ENCODE data around the gene GATA2. TPM values are rescaled to one million over a fixed set of nuclear protein-coding genes. Genes with fewer than 3 reads are reported as not detected.
A peak's percentile ranks its signal among the peaks of the same experiment; 100 is the strongest.

GATA2 gene
- total and polyA plus RNA-seq, 2 experiments from 2014 or later, result 0.52 to 0.83 TPM

DNA sequence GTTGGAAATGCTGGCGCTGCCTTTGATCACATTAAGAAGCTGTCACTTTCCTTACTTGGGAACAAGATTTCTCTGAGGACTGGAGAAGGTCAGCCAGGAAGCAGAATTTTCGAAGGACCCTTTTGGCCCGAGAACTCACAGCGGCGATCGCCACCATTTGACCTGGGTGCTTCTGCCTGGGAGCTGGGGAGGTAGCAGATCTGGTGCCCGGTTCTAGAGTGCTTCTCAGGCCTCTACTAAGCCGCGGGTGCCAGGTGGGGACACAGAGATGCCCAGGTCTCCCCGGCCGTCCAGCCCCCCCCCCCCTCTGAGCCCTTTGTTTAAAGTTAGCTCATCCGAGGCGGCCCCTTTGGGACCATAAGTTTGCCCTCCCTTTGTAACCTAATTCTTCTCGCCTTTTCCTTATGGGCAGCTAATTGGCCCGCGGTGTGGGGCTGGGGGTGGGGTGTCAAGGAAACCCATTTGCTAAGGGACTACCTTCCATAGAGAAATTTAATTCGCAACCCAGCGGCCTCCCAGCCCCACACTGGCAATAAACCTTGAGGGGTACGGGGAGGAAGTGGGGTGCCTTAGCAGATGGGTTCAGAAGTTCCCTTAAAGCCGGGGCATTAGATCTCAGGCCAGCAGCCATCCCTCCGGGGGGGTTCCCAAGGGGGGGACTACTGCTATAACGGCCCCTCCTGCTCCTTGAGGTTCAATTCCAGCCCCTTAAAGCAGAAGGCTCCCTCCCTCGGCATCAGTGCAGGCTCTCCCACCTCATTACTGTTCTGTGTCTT lies 1.9 kb downstream of the GATA2 start (continued):
- TF ChIP-seq, protein P1, sequence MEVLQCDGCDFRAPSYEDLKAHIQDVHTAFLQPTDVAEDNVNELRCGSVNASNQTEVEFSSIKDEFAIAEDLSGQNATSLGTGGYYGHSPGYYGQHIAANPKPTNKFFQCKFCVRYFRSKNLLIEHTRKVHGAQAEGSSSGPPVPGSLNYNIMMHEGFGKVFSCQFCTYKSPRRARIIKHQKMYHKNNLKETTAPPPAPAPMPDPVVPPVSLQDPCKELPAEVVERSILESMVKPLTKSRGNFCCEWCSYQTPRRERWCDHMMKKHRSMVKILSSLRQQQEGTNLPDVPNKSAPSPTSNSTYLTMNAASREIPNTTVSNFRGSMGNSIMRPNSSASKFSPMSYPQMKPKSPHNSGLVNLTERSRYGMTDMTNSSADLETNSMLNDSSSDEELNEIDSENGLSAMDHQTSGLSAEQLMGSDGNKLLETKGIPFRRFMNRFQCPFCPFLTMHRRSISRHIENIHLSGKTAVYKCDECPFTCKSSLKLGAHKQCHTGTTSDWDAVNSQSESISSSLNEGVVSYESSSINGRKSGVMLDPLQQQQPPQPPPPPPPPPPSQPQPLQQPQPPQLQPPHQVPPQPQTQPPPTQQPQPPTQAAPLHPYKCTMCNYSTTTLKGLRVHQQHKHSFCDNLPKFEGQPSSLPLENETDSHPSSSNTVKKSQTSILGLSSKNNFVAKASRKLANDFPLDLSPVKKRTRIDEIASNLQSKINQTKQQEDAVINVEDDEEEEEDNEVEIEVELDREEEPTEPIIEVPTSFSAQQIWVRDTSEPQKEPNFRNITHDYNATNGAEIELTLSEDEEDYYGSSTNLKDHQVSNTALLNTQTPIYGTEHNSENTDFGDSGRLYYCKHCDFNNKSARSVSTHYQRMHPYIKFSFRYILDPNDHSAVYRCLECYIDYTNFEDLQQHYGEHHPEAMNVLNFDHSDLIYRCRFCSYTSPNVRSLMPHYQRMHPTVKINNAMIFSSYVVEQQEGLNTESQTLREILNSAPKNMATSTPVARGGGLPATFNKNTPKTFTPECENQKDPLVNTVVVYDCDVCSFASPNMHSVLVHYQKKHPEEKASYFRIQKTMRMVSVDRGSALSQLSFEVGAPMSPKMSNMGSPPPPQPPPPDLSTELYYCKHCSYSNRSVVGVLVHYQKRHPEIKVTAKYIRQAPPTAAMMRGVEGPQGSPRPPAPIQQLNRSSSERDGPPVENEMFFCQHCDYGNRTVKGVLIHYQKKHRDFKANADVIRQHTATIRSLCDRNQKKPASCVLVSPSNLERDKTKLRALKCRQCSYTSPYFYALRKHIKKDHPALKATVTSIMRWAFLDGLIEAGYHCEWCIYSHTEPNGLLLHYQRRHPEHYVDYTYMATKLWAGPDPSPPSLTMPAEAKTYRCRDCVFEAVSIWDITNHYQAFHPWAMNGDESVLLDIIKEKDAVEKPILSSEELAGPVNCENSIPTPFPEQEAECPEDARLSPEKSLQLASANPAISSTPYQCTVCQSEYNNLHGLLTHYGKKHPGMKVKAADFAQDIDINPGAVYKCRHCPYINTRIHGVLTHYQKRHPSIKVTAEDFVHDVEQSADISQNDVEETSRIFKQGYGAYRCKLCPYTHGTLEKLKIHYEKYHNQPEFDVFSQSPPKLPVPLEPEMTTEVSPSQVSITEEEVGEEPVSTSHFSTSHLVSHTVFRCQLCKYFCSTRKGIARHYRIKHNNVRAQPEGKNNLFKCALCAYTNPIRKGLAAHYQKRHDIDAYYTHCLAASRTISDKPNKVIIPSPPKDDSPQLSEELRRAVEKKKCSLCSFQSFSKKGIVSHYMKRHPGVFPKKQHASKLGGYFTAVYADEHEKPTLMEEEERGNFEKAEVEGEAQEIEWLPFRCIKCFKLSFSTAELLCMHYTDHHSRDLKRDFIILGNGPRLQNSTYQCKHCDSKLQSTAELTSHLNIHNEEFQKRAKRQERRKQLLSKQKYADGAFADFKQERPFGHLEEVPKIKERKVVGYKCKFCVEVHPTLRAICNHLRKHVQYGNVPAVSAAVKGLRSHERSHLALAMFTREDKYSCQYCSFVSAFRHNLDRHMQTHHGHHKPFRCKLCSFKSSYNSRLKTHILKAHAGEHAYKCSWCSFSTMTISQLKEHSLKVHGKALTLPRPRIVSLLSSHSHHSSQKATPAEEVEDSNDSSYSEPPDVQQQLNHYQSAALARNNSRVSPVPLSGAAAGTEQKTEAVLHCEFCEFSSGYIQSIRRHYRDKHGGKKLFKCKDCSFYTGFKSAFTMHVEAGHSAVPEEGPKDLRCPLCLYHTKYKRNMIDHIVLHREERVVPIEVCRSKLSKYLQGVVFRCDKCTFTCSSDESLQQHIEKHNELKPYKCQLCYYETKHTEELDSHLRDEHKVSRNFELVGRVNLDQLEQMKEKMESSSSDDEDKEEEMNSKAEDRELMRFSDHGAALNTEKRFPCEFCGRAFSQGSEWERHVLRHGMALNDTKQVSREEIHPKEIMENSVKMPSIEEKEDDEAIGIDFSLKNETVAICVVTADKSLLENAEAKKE (CRISPR knock-in tag; IDR thresholded peaks at IDR 0.05), result no peak

DNA sequence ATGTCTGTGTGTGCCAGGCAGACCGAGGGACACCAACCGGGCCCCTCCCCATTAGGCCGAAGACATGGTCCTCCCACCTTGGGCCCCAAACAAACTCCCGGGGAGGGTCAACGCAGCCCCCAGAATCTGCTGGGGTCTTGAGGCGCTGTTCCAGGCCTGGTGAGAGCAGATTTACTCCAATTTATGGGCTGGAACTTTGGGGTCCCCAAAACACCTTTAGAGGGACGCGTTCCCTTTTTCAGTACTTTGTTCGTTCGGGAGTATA lies 2.4 kb downstream of the GATA2 start:
- H3F3A ChIP-seq (replicated peaks; ENCODE audit: low read depth), result 0 out of 2 replicates have a peak, but pooled peaks cover 13% of the 10 kb centered on the region
- Mint-ChIP-seq H3K4me1 (peaks cover 35% of the 10 kb centered on the region), H3K27ac (no peak overlapping the region), H3K36me3 (ENCODE audit: low read depth) (no peaks in the 10 kb centered on the region; the same call in 2 of the 3 replicates), H3K27me3 (ENCODE audit: insufficient read depth, low read depth, poor library complexity) (peaks cover 96% of the 10 kb centered on the region), H3K4me3 (peak overlapping the region; percentile 30; the same call in 1 of the 3 replicates), H3K9me3 (no peaks in the 10 kb centered on the region; the same call in 2 of the 3 replicates)
- H2AFZ ChIP-seq, result peak overlapping the region; percentile 94
- no peak overlapping the region for H3K27ac ChIP-seq (ENCODE audit: low read depth)
- peaks cover 7% of the 10 kb centered on the region for H4K20me1 ChIP-seq (replicated peaks; ENCODE audit: insufficient read depth)
- H3K9me2 ChIP-seq (ENCODE audit: insufficient read depth), result no peaks in the 10 kb centered on the region
- no peaks in the 10 kb centered on the region for H3K79me2 ChIP-seq (replicated peaks; ENCODE audit: insufficient read depth)
- H3K36me3 ChIP-seq (ENCODE audit: insufficient read depth), result no peaks in the 10 kb centered on the region
- peak overlapping the region; percentile 90 for H3K4me2 ChIP-seq
- H3K4me1 ChIP-seq (ENCODE audit: insufficient read depth), result peaks cover 50% of the 10 kb centered on the region
- H3K4me3 ChIP-seq, result peak overlapping the region; percentile 72
- ATAC-seq (no peak), DNase-seq (ENCODE audit: low spot score) (no peak)
- H3K27me3 ChIP-seq (ENCODE audit: insufficient read depth), result peaks cover 100% of the 10 kb centered on the region
- TF ChIP-seq STAT1 (IDR thresholded peaks at IDR 0.05; ENCODE audit: unreplicated experiment) (no peak), EZH2phosphoT487 (IDR thresholded peaks at IDR 0.05; ENCODE audit: unreplicated experiment) (peak; percentile 4), JUNB (IDR thresholded peaks at IDR 0.05; ENCODE audit: unreplicated experiment) (no peak), POLR2AphosphoS5 (IDR thresholded peaks at IDR 0.05; ENCODE audit: low read depth) (no peak)
- TF ChIP-seq, protein P1 (CRISPR knock-in tag; IDR thresholded peaks at IDR 0.05), result no peak
- TF ChIP-seq, protein P2, sequence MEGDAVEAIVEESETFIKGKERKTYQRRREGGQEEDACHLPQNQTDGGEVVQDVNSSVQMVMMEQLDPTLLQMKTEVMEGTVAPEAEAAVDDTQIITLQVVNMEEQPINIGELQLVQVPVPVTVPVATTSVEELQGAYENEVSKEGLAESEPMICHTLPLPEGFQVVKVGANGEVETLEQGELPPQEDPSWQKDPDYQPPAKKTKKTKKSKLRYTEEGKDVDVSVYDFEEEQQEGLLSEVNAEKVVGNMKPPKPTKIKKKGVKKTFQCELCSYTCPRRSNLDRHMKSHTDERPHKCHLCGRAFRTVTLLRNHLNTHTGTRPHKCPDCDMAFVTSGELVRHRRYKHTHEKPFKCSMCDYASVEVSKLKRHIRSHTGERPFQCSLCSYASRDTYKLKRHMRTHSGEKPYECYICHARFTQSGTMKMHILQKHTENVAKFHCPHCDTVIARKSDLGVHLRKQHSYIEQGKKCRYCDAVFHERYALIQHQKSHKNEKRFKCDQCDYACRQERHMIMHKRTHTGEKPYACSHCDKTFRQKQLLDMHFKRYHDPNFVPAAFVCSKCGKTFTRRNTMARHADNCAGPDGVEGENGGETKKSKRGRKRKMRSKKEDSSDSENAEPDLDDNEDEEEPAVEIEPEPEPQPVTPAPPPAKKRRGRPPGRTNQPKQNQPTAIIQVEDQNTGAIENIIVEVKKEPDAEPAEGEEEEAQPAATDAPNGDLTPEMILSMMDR (conservative IDR thresholded peaks at IDR 0.05; ENCODE audit: low read depth in 2 of 2), result no peak

Data from GM23338 (cell line).